ENCODE results near the gene UTP4.

Gene UTP4

DNA sequence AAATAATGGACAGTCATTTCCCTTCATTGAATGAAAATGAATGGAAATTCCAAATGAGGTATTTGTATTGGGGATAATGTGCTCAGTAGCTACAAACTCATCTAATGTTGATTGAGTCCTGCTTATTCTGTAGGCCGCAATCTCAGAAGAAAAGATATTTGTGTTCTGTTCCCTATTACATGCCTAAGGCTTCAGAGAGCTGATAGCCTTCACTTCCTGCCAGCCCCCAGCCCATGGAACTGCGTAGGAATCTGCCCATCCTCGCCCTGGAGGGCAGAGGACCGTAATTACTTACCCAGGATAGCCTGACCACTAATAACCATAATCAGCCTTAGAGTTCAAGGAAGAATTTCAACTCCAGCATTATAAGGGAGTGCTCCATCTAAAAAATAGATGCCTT lies 36.6 kb downstream of the UTP4 start:
- TF ChIP-seq ZFX (IDR thresholded peaks at IDR 0.05), result no peak
- TF ChIP-seq, protein P1, sequence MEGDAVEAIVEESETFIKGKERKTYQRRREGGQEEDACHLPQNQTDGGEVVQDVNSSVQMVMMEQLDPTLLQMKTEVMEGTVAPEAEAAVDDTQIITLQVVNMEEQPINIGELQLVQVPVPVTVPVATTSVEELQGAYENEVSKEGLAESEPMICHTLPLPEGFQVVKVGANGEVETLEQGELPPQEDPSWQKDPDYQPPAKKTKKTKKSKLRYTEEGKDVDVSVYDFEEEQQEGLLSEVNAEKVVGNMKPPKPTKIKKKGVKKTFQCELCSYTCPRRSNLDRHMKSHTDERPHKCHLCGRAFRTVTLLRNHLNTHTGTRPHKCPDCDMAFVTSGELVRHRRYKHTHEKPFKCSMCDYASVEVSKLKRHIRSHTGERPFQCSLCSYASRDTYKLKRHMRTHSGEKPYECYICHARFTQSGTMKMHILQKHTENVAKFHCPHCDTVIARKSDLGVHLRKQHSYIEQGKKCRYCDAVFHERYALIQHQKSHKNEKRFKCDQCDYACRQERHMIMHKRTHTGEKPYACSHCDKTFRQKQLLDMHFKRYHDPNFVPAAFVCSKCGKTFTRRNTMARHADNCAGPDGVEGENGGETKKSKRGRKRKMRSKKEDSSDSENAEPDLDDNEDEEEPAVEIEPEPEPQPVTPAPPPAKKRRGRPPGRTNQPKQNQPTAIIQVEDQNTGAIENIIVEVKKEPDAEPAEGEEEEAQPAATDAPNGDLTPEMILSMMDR (conservative IDR thresholded peaks at IDR 0.05), result no peak
- H3K27ac ChIP-seq, result no peak overlapping the region

DNA sequence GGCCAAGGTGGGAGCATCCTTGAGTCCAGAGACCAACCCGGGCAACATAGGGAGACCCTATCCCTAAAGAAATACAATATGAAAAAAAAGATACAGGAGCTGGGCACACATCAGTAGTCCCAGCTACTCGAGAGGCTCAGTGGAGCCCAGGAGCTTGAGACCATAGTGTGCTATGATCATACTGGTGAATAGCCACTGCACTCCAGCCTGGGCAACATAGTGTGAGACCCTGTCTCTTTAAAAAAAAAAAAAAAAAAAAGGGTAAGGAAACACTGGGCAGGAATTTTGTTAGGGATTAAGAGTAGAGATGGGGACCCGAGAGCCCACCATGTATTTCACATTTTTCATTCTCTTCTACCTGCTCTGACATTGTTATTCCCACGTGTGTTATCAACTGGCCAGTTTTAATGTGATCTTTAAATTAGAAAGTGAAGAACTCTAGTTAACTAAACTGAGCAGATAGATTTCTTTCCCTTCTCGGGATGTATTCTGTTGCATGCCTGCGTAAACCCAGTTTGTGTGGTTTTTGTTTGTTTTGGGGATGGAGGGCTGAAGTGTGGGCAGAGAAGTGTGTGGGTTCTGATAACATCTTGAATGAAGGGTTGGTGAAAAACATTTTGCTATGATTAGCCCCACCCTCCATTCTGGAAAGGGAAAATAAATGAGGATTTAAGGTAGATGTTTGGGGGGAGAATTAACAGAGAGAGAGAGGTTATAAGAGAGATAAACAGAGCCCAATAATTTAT lies 37.3 kb downstream of the UTP4 start:
- TF ChIP-seq ZFX (IDR thresholded peaks at IDR 0.05), result no peak
- TF ChIP-seq, protein P1 (conservative IDR thresholded peaks at IDR 0.05), result no peak
- no peak overlapping the region for H3K27ac ChIP-seq

DNA sequence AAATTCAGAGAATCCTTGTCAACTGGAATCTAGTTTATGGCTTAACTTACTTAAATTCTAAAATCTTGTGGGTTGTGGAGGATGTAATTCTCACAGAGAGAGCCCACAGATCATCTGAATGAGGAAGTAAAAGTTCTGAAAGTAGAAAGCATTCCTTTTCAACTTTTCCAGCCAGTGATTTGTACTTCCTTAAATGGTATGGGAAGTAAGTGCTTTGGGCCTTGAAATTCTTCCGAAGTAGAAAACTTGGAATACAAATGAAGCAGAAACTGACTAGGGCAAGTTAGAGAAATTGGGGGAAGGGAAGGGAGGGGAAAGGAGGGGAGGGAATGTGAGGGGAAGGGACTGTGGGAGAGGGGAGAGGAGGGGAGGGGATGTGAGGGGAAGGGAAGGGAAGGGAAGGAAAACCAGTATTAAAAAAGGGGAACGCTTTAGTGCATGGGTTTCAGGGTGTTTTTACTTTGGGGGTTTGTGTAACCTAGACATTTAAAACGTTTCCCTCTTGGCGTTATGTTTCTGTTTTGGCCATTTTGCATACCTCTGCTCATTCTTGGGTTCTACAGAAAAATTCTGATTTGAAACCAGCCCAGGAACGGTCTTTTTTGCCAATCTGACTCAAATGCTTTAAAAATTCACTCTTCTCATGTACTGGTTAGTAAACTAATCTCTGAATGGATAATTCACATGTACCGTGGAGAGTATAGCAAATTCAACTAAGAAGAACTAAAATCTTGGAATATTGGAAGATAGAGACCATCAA lies 39.1 kb downstream of the UTP4 start:
- H3K27ac ChIP-seq, result no peak overlapping the region
- no peak for TF ChIP-seq ZFX (IDR thresholded peaks at IDR 0.05)
- TF ChIP-seq, protein P1 (conservative IDR thresholded peaks at IDR 0.05), result no peak

DNA sequence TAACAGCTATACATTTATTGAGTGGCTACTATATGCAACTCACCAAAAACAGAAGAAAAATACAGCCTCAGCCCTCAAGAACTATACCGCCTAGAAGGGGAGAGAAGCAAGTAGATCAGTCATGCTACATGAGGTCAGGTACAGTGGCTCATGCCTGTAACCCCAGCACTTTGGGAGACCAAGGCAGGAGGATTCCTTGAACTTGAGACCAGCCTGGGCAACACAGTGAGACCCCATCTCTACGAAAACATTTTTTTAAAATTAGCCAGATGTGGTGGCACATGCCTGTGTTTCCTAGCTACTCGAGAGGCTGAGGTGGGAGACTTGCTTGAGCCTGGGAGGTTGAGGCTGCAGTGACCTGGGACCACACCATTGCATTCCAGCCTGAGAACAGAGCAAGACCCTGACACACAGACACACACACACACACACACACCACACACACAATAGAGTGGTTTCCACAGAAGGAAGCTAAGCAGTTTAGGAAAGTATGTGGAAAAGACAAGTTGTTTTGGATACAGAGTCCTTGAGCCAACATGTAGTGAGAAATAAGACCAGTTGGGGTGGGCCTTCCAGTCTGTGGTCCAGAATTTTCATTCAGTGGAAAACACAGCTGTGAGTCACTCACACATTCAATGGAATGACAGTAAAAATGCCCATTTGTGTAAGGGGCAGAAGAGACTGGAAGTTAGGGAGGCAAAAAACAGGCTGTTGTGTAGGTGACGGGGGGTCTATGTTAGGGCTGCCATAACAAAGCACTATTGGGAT lies 43.8 kb downstream of the UTP4 start:
- TF ChIP-seq ZFX (IDR thresholded peaks at IDR 0.05), result no peak
- TF ChIP-seq, protein P1 (conservative IDR thresholded peaks at IDR 0.05), result no peak
- H3K27ac ChIP-seq, result no peak overlapping the region

DNA sequence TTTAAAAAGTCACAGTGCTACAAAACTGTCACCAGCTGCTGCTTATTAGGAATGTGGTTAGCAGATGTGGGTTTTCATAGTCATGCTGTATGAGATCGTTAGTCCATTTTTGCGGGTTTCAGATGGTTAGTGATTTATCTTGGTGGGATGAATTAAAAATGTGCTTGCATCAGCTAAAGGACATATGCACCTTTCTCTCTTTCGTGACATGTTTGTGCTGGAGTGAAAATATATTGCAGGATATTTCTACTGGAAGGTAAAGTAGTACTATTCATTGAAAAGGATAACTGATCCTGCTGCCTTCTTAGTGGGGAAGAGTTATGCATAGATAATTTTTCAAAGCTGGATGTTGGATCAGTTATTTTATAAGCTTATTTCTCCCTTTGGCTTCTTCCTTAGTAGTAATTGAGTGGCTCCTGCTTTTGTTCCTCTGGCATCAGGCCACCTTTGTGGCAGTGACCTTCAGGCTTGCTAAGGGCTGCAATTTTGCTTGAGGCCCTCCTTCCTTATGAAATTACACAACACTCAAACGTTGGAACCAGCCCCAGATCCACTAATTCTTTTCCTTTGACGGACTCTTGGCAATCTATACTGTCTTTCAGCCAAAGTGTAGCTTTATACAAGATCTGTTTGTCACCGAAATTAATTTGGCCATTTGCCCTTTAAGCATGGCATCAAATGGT lies 47.0 kb downstream of the UTP4 start:
- TF ChIP-seq ZFX (IDR thresholded peaks at IDR 0.05), result no peak
- TF ChIP-seq, protein P1 (conservative IDR thresholded peaks at IDR 0.05), result no peak
- peak overlapping the region; percentile 84 for H3K27ac ChIP-seq

DNA sequence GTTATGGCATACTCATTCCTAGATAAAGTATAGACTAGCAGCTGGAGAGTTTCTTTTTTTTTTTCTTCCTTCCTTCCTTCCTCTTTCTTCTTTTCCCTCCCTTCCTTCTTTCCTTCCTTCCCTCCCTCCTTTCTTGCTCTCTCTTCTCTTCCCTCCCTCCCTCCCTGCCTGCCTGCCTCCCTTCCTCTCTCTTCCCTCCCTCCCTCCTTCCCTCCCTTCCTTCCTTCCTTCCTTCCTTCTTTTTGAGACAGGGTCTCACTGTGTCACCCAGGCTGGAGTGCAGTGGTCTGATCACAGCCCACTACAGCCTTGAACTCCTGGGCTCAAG lies 47.5 kb downstream of the UTP4 start:
- peak overlapping the region; percentile 84 for H3K27ac ChIP-seq
- TF ChIP-seq ZFX (IDR thresholded peaks at IDR 0.05), result no peak
- TF ChIP-seq, protein P1 (conservative IDR thresholded peaks at IDR 0.05), result no peak

All from C4-2B (cell line).